Skin of body (tissue), 2 donors: ENCODE results near the gene ALG12. TPM values are rescaled to one million over a fixed set of nuclear protein-coding genes. Genes with fewer than 3 reads are reported as not detected.
A peak's percentile ranks its signal among the peaks of the same experiment; 100 is the strongest.

Experiments used
- DNase-seq: peaks from one replicate; lab custom pipeline; 2025; lab: John Stamatoyannopoulos, UW
- total RNA-seq: library from RNA; depleted of rRNA; stranded (reverse); fragments of >200 nt; gene quantifications from one replicate; pipeline ENCODE4 v1.2.3, GENCODE V29; 2014

Gene ALG12
- total RNA-seq, 1 donor from 2014 or later = 7.9 TPM

GRCh38 chr22:49958366-49958921 lies 40.2 kb upstream of the ALG12 start:
- no peak for DNase-seq

DNA sequence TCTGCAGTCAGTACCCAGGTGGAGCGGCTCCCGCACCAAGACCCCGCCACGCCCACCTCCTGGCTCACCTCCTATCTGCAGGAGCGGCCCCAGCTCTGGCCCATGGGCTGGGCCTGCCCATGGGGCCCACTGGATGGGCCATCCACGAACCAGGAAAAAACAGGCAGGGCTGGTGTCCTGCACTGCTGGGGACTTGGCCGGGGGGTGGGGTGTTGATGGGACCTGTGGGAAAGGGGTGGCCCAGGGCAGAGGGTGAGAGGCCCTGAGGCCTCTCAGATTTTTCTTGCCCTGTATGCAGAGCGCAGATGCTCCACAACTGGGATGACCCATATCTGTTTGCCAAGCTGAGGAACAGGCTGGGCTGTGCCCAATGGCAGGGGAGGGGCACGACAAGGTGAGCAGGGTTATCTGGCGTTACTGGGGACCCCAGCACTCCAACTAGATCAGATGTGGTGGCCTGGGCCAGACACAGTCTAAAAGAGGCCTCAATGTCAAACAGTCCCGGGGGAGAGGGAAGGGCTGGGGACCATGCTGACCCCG lies 39.7 kb upstream of the ALG12 start:
- no peak for DNase-seq

- DNase-seq = no peak
These were observed 38.9 kb upstream of the ALG12 start for GRCh38 chr22:49956914-49957825.

GRCh38 chr22:49956418-49956770 lies 38.2 kb upstream of the ALG12 start:
- no peak for DNase-seq

- no peak for DNase-seq
These were observed 37.6 kb upstream of the ALG12 start for GRCh38 chr22:49955581-49956417.

GRCh38 chr22:49954991-49955580 lies 36.8 kb upstream of the ALG12 start:
- no peak for DNase-seq

- DNase-seq = no peak
These were observed 36.1 kb upstream of the ALG12 start for GRCh38 chr22:49954354-49954753.

GRCh38 chr22:49953680-49954344 lies 35.6 kb upstream of the ALG12 start:
- DNase-seq = no peak

GRCh38 chr22:49953027-49953679 lies 34.9 kb upstream of the ALG12 start:
- DNase-seq = no peak

DNA sequence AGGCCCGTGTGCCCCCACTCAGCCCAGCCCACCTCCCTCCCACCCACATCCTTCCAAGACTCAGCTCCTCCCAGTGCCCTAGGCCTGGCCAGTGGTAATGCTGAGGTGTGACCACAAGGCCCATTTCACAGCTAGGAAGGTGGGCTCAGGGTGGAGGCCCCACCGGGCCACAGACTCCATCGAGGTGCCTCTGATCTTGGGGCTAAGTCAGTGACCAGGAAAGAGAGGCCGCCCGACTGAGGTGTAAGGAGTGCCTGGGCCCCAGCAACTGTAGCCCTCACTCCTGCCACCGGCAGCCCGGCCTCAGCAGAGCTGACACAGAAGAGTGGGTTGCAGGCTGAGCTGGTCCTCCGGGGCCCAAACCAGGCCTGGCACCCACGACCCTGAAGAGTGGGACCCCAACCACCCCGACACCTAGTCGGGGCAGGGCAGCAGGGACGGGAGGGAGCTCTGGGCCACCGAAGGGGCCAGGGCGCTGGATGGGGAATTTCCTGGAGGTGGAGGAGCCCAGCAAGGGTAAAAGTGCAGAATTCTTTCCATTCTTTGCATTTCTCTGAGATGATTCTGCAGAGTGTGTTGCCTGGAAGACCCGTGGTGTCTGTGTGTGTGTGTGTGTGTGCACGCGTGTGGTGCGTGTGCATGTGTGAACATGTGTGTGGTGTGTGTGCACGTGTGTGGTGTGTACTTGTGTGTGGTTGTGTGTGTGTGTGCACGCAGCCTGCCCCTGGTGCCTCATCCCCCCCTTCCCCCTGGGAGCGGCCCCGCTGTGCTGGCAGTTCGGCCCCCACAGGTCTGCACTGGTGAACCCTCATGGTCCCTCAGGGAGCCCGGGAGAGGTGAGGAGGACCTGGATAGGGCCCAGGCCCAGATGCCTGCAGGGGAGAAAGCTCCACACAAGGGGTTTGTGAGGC lies 34.0 kb upstream of the ALG12 start:
- no peak for DNase-seq

GRCh38 chr22:49951678-49951985 lies 33.4 kb upstream of the ALG12 start:
- DNase-seq = no peak

DNA sequence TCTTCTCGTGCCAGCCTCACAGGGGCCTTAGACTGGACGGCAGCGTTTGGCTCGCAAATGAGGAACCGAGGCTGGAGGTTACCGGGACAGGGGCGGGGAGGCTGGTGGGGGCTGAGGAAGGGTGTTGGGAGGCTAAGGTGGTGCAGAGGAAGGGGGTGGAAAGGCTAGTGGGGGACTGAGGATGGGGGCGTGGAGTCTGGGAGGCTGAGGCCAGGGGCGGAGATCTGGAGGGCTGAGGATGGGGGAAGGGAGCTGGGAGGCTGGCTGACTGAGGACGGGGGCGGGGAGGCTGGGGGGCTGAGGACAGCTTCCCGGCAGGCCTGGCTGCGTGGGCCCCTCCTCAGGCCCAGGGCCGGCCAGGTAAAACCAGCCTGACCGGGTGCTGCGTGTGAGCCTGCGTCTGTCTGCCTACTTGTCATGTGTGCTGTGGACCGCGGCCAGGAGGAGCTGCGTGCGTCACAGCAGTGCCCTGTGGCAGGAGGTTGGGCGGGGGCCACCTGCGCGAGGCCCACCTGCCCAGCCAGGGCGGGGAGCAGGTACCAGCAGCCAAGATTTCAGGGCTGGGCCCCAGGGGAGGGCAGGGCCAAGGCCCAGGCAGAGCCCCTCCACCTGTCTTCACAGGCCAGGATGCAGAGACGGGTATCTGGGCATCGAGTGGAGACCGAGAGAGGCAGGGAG lies 32.9 kb upstream of the ALG12 start:
- DNase-seq = peak; percentile 93

DNA sequence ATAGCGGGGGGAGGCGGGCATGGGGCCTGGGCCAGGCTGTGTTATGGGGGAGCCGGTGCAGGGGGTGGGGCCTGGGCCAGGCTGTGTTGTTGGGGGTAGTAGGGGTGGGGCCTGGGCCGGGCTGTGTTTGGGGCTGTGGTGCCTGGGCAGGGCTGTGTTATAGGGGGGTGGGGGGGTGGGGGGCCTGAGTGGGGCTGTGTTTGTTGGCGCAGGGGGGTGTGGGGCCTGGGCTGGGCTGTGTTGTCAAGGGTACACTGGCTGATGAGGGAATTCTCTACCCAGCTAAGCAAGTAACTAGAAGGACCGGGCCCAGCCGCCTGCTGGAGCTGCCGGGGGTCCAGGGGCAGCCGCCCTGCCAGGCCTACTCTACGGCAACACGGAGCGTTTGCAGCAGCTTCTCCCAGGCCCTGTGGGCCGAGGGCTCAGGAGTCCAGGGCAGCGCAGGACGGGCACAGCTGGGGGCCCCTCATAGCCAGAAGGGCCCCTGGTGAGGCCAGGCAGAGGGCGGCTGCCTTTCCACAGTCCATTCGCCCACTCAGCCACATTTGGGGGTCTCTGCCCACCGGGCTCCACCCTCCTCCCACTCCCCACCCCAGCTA lies 32.3 kb upstream of the ALG12 start:
- no peak for DNase-seq

- no peak for DNase-seq
These were observed 31.7 kb upstream of the ALG12 start for GRCh38 chr22:49949914-49950292.

DNA sequence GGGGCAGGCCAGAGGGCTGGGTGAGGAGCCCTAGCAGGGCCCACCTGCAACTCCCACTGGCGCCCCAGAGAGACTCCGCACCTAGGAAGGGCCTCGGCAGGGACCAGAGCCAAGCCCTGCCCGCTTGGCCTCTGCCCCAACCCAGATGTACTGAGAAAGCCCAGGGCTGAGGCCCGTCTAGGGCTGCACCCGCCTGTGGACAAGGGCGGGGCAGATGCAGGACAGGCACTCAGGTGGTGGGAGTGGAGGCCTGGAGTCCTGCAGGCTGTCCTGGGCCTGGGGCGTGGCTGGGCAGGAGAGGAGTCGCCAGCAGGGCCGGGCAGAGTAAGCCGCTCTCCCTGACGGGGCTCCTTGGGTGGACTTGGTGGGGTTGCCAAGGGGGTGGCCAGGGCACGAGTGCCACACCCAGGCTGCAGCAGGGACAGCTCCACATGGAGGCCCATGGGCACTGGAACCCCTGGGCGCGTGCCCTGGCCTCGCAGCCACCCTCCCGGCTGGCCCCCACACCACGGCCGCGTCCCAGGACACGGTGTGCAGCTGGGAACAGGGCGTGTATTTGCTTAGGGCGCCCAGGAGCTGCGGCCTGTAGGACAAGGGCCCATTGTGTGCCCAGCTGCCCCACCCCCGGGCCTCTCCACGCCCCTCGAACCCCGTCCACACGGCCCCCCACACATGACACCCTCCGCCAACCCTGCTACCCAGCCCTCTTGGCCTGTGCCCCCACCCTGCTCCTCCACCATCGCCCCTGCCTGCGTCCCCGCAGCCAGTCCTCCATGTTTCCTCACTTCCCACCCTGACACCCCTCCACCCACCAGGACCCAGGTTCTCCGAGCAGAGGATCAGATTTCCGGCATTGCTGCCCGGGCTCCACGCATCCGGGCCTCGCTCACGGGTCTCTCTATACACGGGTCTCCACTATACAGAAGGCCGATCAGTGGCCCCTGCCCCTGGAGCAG lies 31.0 kb upstream of the ALG12 start:
- DNase-seq = no peak

GRCh38 chr22:49948116-49948957 lies 30.1 kb upstream of the ALG12 start:
- DNase-seq = no peak

DNA sequence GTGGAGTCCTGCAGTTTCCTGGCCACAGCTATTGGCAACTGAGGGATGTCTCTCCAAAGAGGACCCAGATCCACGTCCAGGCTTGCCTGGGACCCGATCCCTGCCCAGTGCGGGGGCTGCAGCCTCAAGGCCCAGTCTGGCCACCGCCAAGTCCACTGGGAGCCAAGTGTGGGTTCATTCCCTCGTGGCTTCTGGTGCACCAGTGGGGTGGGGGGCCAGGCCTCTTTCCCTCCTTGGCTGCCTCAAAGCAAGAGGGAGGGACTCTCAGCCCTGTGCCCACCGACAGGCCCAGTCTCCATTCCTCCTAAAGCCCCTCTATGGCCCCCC lies 29.0 kb upstream of the ALG12 start:
- no peak for DNase-seq
